Inflammatory macrophage treated with lipopolysaccharide for 4 hours (primary cell): ENCODE data around the gene KLHL22.

ENCODE experiments used
- DNase-seq: peaks from one replicate; pipeline ENCODE4 v3.0.0-alpha.2; 2020

Gene KLHL22

DNA sequence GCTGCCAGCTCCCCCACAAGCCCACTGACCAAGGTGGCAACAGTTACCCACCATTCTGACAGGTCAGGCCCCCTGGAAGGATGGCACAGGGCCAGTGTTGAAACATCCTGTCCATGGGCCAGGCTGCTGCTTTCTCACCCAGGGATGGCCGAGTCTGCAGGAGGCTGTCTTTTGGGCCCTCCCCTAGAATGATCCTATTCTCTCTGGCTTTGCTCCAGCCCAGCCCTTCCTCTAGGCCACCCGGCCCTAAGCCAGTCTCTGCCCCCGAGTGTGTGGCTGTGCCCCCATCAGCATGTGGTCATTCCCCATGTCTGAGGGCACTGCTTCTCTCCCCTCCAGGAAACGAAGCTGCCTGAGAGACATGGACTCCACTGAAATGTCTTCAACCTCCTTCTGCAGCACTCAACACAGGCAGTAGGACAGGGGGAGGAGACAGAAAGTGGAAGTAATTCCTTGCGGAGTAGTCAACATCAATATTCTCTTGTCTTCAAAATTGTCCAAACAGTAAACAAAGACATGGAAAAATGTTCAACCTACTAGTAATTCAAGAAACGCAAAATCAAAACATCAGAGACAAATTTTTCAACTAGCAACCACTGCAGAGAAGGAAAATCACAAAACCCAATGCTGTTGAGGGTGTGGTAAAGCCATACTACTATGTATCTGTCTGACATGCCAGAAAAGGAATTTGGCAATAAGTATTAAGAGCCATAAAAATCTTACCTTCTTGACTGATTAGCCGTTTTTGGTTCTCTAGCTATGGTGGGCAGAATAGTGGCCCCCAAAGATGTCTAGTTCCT, 52.9 kb downstream of the KLHL22 start:
- no peak for DNase-seq

DNA sequence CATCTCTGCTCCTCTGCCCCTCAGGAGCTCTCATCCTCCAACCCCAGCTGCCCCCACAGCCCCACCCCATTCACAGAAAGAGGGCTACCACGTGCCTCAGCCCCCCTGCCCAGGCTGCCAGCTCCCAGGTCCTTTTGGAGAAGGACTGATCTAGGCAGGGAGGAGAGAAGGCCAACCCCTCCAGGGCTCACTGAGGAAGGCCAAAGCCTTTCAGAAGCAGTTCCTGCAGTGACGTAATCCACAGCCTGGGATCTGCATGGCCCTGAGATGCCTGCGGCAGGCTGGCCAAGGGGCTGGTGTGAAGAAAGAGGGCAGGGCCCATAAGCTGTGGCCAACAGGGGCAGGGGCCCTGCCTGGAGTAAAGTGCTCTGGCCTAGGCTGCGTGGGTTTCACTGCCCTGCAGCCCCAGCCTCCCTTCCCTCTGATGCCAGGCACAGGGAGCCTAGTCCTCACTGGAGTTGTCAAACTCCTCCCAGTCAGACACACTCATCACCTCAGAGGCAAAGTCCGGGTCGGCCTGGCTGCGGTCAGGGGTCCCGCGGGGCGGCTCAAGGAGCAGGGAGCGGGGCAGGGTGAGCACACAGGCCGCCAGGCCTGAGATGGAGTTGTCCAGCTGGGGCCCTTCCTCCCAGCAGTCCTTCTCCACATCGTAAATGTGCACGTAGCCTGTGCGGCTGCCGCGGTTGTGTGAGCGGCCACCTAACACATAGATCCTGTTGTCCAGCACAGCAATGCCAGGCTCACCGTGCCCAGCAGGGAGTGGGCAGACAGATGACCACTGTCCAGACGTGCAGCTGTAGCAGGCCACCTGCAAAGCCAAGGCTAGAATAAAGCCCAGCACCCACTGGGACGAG, 53.7 kb downstream of the KLHL22 start:
- no peak for DNase-seq

DNA sequence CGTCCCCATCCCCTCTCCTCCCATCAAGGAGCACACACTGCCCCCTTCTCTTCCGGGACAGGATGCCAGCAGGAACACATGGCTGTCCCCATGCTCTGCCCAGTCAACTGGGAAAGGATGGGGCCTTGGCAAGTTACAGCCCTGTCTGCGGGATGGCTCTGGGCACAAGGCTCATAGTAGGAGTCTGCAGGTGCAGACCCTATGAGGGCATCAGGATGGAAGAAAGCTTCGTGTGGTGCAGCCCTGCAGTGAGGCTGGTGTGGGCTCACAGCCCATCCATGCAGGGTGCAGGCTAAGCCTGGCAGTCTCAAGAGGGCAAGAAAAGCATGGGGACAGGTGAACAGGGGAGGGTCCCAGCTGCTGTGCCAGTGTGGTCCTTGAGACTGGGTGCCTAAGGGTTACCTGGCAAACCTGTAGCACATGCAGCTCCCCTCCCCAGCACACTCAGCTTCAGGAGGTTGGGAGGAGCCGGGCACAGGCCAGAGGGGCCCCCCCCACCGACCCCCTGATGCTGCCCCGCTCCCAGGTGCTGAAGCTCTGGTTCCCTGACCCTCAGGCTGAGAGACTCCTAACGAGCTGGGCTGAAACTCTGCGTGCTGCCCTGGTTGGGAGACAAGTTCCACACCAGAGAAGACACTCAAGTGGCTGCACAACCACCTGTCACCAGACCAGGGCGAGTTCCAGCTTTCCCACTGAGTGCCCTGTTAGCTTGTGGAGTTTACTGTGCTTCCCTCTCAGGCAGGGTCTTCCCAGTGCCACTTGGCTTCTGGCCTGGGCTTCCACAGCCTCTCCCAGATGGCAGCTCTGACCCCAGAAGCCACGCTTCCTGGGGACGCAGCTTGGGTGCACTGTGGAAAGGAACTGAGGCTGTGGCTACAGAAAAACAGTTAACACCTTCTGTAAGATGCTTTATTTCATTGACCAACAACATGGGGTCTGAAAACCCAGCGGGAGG, 54.7 kb downstream of the KLHL22 start:
- no peak for DNase-seq

DNA sequence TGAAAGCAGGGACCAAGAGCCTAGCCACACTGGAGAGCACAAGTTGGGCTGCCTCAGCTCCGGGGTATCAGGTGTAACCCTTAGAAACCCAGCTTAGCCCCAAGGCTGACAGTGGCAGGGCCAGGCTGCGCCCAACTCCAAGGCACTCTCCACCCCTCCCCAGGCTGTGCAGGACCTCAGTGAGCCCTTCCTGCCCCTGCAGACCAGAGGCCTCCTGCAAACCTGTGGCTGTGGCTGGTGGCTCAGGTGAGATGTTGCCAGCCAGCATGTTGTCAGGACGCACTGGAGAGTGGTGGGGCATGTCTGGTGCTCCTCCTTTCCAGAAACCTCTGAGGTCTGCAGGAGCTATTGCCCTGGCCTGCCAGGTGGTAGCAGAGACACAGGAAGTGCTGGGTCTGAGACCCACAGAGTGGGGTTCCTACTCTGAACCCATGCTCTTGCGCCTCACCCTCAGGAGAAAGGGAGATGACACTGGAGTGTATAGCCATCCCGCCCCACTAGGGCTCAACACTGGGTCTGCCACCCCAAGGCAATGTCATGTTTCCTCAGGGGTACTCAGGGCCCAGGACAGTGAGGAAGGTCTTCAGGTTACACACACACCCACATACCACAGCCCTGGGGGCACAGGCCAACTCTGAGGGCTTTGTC, 55.5 kb downstream of the KLHL22 start:
- DNase-seq, result no peak

DNA sequence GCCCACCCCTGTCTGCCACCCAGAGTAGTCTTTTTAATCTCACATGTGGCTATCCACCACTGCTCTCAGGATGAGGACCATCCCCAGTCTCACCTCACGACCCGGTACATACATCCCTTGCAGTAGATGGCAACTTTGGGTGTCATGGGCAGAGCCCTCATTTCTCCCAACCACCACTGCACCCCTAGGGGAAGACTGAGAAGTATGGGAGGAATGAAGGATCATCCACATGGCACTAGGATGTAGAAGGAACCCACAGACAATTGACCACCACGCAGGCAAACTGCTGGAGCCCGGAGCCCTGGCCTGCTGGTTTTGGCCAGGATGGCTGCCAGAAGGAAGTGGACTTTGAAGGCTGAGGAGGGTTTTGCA, 56.1 kb downstream of the KLHL22 start:
- no peak for DNase-seq

DNA sequence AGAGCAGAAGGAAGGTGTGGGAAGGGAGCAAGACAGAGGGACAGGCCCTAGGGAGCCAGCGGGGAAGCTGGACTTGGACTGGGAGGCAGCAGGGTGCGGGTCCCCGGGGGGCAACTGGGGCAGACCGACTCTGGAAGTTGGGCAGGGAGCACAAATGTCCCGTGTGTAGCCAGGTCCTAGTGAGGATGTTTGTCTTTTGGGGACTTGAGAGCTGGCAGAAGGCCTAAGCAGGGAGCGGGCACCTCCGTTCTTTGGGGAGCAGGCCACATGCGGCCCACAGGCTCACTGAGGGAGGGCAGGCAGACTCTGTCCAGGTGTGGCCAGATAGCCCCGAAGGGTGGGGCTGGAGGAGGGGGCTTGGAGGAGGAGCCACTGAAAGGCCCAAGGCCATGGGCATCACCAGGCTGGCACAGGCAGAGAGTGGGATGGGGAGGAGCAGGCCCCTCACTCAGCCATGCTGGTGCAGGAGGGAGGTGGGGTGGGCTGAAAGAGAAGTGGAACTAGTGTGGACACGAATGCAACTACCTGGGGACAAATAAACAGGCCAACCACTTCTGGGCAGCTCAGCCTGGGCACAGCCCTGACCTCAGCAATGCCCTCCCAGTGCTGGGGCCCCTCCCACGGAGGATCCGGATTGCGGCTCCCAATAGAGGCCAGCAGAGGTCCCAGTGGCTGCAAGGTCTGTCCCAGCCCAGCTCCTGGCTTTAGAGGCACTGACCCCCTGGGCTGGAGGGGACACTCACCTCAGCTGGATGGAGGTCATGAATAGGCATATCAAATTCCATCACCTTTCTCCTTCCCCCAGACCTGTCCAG, 56.7 kb downstream of the KLHL22 start:
- DNase-seq, result no peak

DNA sequence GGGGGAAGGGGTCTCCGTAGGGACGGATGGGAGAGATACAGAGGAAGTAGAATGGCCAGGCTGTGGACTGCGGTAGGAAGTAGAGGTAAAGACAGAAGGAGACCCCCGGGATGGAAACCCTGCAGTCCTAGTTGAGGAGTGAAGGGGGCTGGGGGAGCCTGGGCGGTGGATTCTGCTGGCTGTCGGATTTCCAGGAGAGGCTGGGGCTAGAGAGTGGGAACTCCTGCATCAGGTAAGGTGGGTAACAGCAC, 57.2 kb downstream of the KLHL22 start:
- no peak for DNase-seq

DNA sequence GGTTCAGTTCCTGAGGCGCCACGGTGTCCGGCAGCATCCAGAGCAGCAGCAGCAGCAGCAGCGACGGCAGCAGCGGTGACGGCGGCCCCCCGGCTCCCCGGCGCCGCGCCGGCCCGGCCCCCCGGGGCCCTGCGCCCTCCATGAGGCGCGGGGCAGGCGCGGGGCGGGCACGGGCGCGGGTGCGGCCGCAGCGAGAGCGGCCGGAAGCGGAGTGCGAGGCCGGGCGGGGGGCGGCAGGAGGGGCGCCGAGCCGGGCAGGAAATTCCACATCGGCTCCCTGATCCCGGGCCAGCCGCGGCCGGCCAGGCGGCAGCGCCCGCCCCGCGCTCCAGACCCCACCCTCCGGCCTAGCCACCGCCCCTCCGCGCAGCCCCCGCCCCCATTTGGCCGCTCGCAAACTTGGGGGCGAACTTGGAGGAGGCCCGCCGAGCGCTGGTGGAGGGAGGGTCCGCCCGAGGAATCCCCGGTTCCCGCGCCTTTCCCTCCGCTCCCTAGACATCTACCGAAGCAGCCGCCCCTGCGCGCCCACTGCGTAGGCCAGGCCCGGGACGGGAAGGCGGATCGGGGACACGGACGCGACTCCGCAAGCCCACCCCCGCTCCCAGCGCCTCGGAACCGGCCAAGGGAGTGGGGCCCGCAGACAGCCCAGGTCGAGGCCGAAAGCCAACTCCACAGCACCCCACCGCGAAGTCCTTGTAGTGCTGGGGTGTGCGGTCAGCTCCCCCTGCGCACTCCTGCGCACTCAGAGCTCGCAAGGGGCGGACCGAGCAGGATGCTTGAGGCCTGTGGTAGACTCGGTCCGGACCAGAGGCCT, 57.8 kb downstream of the KLHL22 start, which contains the start of gene SCARF2:
Gene SCARF2 (minus strand): TSS at position 213 of the 814 bp plus-strand sequence. CDS start 71 bp downstream, at position 142.
- DNase-seq, result no peak

DNA sequence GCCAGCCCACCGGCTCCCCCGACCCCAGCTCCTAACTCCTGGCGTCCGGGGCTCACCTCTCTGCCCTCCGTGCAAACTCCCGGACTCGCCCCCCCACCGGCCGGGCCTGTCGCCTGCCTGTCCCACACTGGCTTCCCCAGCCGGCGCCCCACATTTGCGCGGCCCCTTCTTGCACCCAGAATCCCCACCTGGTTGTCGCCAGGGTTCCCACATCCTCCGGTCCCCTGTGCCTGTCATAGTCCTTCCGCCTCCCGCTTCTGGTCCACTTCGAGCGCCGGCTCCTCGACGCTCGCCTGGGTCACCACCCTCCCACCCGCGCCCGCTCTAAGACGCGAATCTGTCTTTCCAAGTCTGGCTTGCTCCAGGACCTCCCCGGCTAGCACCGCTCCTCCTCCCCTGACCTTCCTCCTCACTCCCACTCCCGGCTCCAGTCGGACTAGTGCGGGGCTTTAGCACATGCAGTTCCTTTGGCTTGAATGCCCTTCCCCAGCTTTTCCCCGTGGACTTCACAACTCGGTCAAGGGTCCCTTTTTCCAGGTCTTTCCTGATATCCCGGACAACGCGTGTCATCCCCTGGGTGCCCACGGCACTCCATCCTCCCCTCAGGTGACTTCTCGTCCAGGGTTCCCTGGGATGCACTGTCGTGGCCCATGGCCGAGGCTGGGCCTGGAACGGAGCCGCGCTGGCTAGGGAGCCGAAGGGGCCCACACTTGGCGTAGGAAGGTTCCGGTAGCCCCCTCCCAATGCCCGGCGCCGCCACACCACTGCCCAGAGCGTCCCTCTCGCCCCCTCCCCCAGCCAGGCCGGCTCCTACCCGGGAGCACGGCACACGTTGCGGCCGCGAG, 58.6 kb downstream of the KLHL22 start:
- no peak for DNase-seq

DNA sequence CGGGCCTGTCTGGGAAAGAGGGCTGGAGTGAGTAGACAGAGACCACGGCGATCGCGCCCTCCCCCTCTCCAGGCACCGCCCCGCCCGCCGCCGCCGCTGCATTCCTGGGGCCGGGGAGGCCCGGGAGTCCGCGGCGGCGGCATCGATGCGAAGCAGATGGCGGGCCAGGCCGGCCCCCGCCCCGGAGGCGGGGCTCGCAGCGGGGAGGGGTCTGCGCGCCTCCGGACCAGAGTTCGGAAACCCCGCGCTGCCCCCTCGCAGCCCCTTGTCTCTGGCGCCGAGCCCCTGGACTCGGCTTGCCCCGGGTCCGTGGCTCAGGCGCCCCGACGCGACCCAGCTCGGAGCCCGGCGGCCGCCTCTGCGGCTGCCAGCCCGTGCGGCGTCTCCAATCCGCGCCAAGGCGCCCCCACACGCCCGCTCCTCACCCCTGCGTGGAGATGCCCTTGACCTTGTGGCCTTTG, 59.3 kb downstream of the KLHL22 start:
- DNase-seq, result no peak

DNA sequence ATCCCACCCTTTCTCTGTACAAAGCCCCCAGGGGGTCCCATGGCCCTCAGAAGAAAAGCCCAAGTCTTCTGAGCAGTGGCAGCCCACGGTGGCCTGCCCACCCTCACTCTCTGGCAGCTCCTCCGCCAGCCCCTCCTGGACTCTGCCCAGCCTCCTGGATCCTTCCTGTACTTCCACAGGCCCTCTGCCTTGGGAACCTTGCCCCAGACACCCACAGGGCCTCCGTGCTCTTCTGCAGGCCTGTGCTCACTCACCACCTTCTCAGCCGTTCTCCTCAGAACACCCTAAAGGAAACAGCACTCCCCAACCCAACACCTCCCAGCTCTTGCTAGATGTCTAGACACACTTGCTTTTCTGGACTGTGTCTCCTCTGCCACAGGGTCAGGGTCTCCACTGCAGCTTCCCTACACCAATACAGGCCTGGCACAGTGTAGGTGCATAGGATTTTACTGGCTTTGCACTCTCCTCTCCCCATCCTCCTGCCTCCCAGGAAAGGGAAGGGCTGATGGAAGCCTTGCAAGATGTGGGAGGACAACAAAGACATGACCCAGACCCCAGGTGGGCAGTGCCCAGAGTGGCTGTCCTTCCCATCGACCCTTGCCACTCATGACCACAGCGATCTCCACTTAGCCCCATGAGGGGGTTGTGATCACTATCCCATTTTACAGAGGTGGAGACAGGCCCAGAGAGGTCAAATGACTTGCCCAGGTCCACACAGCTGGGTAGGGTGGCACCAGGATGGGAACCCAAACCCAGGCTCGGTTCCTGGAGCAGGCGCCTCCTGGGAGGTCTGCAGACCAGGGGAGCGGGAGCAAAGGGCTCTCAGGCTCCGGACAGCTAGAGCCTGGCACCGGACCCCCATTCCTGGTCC, 59.9 kb downstream of the KLHL22 start:
- no peak for DNase-seq

DNA sequence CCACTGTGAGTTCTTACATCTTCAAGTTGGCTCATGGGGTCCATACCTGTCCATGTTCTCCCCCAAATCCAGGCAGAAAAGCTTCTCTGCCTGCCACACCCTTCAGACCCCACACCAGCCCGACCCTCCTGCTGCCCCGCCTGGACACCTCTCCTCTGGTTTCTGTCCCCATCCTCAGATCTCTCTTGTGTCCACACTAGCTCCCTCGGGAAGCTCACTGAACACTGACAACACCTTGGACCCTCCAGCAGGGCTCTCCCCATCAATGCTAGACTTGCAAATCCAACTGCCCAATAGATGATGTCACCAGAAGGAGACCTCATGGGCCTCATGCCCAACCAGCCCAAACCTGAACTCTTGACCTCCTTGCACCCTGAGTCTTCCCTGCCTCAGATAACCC, 60.8 kb downstream of the KLHL22 start:
- DNase-seq, result no peak

DNA sequence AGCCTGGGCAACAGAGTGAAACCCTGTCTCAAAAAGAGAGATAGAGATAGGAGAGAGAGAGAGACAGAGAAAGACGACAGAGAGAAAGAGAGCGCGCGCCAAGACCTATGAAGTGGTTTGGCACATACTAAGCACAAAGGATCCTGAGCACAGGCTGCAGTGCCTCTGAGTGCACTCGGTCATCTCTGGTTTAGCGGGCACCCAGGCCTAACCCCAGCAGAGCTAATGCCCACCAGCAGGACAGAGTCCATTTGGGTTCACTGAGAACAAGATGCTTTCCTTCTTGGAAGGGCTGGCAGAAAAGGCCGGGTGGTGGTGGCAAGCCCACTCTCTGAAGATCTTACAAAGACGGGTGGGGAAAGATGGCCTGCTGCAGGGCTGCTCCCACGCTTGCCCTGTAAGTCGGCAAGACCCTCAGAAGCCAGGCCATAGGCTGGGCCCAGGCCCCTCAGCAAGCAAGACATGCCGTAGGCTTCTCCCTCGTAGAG, 61.3 kb downstream of the KLHL22 start:
- no peak for DNase-seq

DNA sequence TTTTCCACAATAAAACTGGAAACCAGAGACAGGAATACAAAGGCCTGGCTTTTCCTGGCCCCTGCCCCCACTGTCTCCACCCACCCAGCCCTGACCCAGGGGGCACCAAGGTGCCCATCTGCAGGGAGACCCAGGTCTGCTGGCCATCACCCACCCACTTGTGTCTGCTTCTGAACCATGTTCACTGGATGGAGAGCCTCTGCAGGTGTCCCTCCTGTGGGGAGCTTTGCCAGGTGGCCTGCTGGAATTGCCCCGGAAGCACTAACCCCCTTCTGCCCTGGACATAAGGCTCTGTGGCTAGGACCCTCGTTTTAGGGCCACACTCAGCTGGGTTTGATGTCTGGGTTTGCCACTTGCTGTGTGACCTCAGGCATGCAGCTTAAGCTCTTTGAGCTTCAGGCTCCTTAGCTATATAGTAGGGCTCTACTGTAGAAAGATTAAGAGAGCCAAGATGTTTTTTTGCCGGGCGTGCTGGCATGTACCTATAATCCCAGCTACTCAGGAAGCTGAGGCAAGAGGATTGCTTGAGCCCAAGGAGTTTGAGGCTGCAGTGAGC, 61.8 kb downstream of the KLHL22 start:
- no peak for DNase-seq

DNA sequence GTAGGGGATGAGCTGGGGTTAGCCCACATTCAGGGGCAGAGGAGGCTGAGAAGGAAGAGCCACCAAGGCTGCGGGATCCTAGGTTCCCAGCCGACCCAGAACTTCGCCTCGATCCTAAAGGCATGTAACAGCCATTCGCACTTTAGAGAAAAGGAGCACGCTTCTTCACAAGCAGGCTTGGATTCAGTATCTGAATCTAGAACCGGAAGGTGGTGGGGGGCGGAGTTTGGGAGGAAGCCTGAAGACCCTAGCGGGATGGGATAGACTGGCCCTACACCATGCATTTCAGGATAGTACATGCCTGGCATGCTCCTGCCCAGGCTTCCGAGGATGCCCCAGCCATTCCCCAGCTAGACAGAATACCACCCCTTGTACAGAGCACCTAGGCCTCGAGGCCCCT, 62.4 kb downstream of the KLHL22 start:
- no peak for DNase-seq

DNA sequence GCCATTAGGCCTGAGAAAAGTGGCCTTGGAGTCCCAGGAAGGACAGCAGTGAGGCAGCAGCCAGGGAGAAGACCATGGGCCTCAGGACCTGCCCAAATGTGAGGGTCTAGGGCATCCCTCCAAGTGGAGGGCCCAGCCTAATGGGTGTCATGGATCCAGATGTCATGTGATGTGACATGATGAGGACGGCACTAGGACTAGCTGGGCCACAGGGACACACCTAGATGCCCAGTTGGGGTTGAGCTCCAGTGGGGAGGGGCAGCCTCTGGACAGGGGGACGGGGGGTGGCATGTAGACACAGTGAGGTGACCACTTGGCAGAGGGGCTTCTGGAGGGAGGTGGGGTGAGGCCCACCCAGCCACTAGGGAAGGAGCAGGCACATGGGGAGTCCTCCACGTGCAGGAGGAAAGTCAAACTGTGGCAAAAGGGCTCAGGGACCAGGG, 63.3 kb downstream of the KLHL22 start:
- no peak for DNase-seq

DNA sequence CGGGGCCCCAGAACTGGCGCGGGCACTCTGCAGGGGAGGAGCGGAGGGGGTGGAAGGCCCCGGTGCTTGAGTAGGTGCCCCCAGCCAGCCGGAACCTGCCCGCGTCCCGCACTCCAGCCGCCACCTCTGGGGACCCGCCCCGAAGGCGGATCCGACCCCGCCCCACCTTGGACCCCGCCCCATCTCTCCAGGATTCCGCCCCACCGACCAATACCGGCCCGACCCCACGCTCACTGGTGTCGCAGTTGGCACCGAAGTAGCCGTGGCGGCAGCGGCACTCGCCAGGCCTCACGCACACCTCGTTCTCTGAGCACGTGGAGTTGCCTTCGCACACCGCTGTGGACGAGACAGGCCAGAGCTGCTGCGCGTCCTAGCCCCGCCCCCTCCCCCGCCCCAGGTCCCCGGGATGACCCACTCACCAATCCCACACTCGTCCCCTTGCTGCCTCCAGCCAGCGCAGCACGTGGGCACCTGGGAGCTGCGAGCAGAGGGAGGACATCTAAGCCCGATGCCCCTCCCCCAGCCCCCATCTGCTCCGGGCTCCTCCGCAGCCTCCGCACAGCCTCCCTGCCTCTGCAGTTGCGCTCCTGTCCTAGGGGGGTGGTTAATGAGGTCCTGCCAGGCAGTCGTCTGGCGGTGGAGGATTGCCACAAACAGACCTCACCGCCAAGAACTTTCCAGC, 63.9 kb downstream of the KLHL22 start:
- no peak for DNase-seq
